HPDE6-E6E7 (cell line): ENCODE measurements around the gene SLC16A8.
"Not testable (repeated sequence)": the region's sequence is repeated elsewhere in the genome, so short reads cannot be mapped to it uniquely, and the experiment has no call there.

Source experiments
- DNase-seq: peaks from one replicate; pipeline ENCODE4 v3.0.0; 2011; ENCODE audit warnings: missing footprints; ENCODE audit errors: extremely low spot score

SLC16A8 gene

DNA sequence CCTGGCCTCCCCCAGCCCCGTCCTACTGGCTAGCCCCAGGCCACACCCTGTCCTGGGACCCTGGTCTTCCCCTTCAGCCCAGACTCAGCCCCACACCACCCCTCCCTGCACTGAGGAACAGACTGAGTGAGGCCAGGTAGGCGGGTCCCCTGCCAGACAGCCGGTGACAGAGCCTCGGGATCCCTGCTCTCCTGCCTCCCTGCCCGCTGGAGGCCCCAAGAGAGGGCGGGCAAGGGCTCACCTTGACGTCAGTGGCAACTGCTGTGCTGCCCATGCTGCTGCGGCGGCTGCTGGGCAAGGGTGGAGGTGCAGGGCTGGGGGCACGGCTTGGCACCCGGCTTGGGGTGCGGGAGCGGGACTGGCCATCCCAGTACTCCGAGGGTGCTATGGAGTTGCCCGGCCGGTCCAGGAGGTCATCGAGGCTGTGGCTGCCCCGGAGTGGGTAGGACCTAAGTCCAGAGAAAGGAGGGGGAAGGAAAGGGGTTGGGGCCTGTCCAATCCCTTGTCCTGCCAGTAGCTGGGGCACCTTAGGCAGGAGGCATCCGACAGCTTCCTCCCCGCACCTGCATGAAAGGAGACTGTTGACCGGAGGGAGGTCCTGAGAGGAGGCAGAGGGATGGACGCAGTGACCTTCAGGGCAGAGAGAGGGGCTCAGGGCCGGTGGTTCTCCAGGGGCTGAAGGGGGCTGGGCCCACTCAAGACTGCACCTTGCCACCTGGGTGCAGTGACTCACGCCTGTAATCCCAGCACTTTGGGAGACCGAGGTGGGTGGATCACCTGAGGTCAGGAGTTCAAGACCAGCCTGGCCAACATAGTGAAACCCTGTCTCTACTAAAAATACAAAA is 2.2 kb upstream of the SLC16A8 start:
- no peak for DNase-seq

GRCh38 chr22:38085501-38085900 is 1.5 kb upstream of the SLC16A8 start:
- DNase-seq = no peak

DNA sequence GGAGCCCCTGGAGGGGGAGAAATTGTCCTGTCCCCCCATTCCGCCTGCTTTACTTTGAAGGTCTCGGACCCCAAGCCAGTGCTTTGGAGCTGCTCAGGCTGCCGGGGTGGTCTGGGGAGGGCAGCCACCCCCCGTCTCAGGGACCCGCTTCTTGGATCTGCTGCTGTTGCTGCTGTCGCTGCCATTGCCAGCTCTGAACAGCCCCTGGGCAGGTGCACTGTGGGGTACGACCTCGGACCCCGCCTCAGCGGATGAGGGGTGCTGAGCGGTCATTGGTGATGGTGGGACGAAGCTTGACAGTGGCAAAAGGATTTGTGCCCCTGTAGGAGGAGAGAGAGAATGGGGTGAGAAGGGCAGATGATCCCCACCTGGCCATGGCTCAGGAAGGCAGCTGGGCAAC is 1.1 kb upstream of the SLC16A8 start:
- no peak for DNase-seq

DNA sequence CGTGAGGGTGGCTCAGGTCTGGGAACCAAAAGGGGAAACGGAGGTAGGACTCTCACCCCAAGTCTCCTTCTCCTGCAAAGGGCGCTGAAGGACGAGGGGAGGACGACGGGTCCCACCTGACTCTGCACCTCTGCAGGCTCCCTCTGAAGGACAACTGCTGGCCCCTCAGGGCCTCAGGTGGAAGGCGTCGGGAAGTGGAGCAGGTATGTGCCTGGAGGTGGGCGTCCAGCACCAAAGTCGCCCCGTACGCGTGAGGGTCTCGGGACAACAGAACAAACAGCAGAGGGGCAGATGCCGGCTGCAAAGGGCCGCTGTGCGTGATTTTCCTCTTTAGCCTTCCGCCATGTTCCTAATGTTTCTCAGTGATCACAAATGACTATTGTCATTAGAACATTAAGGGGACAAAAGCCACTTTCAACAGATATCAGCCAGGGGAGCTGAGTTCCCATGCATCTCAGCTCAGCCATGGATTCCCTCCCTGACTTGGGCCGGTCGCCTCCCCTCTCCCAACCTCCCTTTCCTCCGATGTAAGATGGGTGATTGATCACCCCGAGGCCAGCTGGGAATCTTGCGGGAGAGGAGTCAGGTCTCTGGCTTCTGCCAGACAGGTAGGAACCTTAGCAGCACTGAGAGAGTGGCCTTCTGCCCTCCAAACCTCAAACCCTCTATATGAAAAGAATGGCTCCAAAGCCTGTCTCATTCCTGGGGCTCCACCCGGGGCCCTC is 836 bp downstream of the SLC16A8 start:
- no peak for DNase-seq

DNA sequence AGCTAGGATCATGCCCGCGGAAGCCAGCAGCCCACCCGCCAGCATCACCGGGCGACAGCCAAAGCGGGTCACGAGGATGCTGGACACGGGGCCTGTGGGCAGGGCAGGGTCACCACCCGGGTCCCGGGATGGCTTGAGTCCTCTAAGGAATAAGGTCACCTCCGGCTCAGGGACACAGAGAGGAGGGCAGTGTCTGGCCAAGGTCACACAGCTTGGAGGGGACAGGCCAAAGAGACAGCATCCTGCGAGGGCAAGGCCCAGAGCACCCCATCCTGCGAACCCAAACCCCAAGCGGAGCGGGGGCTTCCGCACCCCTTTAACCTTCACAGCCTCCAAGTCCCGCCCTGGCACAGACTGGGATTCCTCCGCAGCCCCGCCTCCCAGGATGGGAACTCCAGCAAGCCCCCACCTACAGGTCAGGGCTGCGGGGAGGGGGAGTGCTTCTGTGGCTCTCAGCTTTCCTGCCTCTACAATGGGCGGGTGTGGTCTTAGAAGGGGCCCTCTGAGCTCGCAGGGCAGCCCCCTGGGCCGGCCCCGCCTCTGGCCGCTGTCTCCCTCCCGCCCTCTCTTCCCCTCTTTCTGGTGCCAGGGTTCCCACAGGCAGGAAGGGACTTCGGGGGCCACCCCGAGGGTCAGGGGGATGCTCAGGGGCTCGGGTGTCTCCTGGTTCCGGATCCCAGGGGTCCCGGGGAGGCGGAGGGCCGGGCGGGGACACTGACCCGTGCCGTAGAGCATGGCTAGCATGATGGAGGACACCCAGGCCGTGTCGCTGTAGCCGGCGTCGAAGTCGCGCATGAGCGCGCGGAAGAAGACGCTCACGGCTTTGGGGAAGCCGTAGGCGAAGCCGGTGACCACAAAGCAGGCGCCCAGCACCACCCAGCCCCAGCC is 1.8 kb downstream of the SLC16A8 start:
- no peak for DNase-seq

DNA sequence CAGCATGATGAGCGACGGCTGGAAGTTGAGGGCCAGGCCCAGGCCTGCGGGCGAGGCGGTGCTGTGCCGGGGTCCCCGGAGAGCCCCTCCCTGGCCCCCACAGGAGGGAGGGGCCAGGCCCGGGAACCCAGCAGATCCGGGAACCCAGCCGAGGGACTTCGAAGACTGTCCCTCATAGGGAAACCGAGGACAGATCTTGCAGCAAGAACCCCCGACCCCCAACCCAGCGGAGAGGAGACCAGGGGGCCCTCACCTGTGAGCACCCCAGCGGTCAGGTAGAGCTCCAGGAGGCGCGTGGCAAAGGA is 2.4 kb downstream of the SLC16A8 start:
- DNase-seq = no peak

GRCh38 chr22:38080850-38081635 is 2.9 kb downstream of the SLC16A8 start:
- DNase-seq = no peak

DNA sequence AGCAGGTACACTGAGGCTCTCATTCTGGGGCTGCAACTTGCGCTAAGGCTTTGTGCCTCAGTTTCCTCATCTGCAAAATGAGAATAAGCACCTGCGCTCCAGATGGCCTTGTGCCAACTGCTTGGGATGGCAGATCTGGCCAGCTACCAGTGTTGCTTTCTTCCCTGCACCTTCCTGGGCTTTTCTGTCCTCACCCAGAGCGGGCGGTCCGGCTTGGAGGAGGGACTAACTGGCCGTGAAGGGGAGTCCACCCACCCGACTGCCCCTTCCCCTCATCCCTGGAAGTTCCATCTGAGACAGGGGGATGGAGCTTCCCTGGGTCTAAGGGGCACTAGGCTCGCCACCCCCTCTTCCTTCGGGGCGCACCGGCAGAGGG is 3.5 kb downstream of the SLC16A8 start:
- no peak for DNase-seq

DNA sequence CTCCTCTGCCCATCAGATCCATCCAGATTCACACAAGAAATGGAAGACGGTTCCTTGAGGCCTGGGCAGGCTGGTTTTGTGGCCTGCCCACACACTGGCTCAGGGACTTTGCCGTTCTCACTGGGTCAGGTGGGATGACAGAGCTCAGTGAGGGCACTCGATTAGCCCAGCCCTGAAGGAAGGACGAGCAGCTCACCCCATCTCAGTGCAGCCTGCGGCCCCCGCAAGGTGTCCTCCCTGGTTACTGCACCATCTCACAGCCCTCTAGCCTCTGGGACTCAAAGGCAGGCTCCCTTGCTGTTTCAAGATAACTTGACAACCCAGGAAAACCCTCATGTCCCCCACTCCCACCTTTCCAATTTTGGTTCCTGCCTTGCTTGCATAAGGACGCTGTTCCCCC is 4.2 kb downstream of the SLC16A8 start:
- DNase-seq = no peak

GRCh38 chr22:38079208-38079607 is 4.8 kb downstream of the SLC16A8 start:
- DNase-seq = not testable (repeated sequence)

DNA sequence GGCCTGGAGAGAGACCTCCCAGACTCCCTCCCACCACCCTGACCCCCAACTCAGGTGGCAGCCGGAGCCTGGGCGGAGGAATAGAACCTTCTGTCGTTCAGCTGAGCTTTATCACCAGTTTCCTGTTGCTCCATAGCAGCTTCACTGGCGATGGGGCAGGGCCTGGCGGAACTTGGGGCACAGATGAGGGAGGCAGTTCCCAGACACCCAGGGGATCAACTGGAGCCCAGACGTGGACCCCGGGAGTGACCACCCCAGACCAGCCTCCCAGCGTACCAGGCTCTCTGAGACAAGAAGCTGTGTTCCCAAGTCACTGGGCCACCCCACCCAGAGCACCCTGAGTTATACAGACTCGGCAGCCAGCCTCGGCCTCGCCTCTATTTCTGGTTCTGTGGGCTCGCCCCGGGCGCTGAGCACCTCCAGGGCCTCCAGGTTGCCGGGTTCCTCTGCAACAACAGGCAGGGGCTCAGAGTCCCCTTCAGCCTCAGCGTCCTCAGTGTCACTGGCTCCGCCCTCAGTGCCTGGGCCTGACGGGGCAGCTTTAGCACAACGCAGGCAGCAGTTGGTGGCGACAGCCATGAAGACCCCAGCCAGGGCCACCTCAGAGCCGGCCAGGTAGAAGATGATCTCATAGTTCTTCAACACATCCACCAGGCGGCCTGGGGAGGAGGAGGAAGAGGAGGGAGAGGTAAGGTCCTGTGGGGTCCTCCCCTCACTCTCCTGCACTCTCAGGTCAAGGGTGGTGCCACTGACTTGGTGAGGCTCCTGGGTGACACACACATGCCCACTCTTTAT is 5.7 kb downstream of the SLC16A8 start:
- no peak for DNase-seq

GRCh38 chr22:38077595-38077994 is 6.4 kb downstream of the SLC16A8 start:
- no peak for DNase-seq

GRCh38 chr22:38077096-38077495 is 6.9 kb downstream of the SLC16A8 start:
- DNase-seq = no peak

DNA sequence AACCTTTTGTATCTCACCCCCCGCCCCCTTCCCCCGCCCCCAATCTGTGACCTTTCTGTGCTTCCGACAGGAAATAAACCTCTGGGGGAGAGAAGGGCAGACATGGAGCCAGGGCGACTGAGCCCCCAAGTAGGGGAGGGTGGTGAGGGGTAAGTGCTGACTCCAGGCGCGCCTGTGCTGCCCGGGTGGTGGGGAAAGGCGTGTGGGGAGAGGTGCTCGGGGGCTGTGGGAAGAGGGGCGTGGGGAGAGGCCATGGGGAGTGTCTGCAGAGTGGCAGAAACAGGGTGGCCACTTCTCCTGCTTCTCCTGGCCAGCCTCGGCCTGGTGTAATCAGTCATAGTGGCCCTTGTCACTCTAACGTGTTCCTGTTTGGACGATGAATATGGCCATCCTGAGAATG is 8.0 kb downstream of the SLC16A8 start:
- DNase-seq = no peak

DNA sequence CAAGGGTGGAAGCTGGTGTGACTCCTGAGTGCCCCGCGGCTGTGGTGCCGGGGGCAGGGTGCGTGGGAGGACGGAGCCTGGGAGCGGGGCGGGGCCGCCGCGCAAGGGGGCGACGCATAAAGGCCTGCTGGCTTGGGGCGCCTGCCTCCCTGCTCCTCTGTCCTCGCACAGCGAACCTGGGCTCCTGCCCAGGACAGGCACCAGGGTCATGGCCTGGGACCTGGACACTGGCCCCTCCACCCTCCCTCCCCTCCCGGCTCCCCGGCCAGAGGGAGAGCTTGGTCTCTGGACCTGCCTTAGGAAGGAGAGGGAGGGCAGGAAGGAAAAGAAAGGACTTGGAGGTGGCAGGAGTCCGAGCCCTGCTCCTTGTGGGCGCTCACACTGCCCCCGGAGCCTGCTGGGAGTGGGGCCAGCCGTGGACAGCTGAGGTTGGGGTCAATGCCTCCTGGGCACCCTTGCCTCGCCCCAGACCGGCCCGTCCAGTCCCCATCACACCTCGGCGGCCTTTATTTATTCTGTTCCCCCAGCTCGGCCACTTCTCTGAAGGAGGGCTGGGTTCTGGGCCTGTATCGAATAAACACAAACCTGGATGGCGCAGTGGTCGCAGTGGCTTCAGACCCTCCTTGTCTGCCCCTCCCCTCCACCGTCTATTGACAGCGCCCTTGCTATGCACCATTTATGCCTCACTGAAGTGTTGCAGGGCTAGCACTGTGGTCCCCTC is 8.7 kb downstream of the SLC16A8 start:
- DNase-seq = no peak

DNA sequence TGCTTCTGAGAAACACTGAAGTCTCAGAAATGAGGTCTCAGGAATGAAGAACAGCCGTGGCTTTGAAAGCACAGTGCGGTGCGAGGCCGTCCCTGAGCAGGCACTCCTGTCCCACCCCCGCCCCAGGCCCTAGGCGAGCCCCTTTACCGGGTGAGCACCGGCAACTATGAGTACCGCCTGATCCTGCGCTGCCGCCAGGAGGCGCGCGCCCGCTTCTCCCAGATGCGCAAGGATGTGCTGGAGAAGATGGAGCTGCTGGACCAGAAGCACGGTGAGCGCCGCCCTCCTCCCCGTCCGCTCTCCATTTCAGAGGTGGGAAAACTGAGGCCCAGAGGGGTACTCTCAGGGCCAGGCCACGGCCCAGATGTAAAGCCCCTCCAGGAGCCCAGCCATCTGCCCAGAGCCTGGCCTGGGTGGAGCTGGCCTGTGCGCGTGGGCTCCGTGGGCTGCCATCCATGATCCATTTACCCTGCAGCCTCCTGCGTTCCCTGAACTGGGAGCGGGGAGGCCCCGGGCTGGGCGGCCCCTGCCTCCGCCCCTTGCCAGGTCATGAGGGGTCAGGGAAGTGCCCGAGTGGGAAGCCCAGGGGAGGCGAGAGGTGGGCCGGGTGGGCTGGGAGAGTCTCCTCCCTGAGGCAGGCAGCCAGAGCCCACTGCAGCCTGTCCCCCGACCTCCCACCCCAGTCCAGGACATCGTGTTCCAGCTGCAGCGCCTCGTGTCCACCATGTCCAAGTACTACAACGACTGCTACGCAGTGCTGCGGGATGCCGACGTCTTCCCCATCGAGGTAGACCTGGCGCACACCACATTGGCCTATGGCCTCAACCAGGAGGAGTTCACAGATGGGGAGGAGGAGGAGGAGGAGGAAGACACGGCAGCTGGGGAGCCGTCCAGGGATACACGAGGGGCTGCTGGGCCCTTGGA is 9.5 kb downstream of the SLC16A8 start:
- no peak for DNase-seq

DNA sequence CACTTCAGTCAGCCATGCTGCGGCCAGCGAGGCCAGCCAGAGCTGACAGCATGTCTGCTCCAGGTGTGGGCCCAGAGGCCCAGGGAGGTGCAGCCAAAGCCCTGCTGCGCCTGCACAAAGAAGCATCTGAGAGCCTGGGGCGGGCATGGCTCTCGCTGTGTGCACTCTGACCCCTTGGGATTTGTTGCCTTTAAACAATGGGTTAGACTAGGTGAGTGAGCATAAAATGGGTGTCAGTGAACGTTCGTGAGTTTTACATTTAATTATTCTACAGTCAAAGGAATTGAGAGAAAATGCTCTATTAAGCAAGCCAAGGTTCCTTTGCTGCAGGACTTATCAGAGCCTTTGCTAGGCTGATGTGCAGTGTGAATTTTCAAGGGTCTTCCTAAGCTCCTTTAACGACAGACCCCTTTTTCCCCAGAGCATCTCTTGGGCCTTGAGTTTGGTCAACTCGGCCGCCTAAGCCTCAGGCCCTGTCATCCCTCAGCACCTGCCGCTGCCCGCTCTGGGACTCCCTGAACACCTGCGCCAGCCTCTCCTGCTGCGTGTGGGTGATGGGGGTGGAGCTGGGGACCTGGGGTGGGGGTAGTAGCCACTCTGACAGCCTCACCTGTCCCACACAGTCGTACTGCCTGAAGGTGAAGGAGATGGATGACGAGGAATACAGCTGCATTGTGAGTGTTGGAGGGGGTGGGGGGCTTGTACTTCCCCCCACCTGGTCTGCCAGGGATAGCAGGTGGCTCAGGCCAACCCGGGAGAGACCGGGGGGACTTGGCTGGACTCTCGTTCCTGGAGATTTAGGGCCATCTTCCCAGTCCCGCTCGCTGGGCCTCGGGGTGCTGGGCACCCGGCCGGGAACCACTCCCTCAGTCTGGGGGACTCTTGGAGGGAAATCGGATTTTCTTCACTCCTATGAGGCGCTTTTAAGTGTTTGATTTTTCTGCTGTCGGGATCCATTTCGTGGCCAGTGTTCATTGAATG is 10.5 kb downstream of the SLC16A8 start:
- DNase-seq = no peak
